ENCODE measurements around the gene DNAH14.

GRCh38 chr1:225146478-225146877 is 217.0 kb downstream of the DNAH14 start:
- TF ChIP-seq CTCF (IDR thresholded peaks at IDR 0.05 in 2 of 3, conservative IDR thresholded peaks at IDR 0.05 in 1 of 3; ENCODE audit: control insufficient read depth in 2 of 3, extremely low read depth in 1 of 3, insufficient read depth in 1 of 3, low read depth in 3 of 3, low read length in 3 of 3) (no peak), FOS (IDR thresholded peaks at IDR 0.05; ENCODE audit: borderline replicate concordance, extremely low read depth, insufficient read length) (no peak), TCF7 (IDR thresholded peaks at IDR 0.05; ENCODE audit: borderline replicate concordance) (no peak), CEBPB (IDR thresholded peaks at IDR 0.05; ENCODE audit: borderline replicate concordance in 1 of 2, low read depth in 2 of 2, low read length in 2 of 2) (no peak), ZNF687 (IDR thresholded peaks at IDR 0.05) (no peak), ATF7 (IDR thresholded peaks at IDR 0.05; ENCODE audit: low read depth) (no peak), MXI1 (IDR thresholded peaks at IDR 0.05; ENCODE audit: low read depth, low read length) (no peak), HCFC1 (IDR thresholded peaks at IDR 0.05; ENCODE audit: low read length) (no peak), ZBTB33 (IDR thresholded peaks at IDR 0.05) (no peak), ESRRA (IDR thresholded peaks at IDR 0.05; ENCODE audit: low read length) (no peak), NRF1 (conservative IDR thresholded peaks at IDR 0.05; ENCODE audit: low read depth, low read length) (no peak), YY1 (IDR thresholded peaks at IDR 0.05; ENCODE audit: low read depth, low read length) (no peak), EZH2 (IDR thresholded peaks at IDR 0.05; ENCODE audit: borderline replicate concordance, control insufficient read depth, low read depth, low read length) (no peak)

Measured in GM12878 (cell line).